Keratinocyte (primary cell): ENCODE results near the gene MICA. TPM values are rescaled to one million over a fixed set of nuclear protein-coding genes. Genes with fewer than 3 reads are reported as not detected.

Experiments
- DNase-seq: peaks from one replicate; pipeline ENCODE4 v3.0.0-alpha.2; 2011; ENCODE audit warnings: low read depth, missing footprints, low spot score
- FAIRE-seq: peaks from 2 replicates; lab custom pipeline; 2011; peaks lifted over from hg19 to GRCh38; lab: Jason Lieb, UNC
- H2AFZ ChIP-seq: 2 replicates; pipeline ENCODE4 v1.6.0; 2012; ENCODE audit warnings: low read length, control low read depth, inconsistent platforms; ENCODE audit not compliant: control insufficient read depth
- H3K27ac ChIP-seq: 2 replicates; pipeline ENCODE4 v1.5.1; 2011; ENCODE audit warnings: low read length; ENCODE audit not compliant: control insufficient read depth, insufficient read depth
- H3K27me3 ChIP-seq: 3 replicates; pipeline ENCODE4 v1.6.0; 2011; ENCODE audit warnings: low read length; ENCODE audit not compliant: control insufficient read depth, insufficient read depth; ENCODE audit errors: extremely low read depth
- H3K36me3 ChIP-seq, 2 experiments: 2 replicates in 1 of 2; 3 replicates in 1 of 2; pipeline ENCODE4 v1.5.1; 2011; ENCODE audit warnings: low read length in 2 of 2, mild to moderate bottlenecking in 1 of 2; ENCODE audit not compliant: control insufficient read depth in 2 of 2, insufficient read depth in 2 of 2; ENCODE audit errors: extremely low read depth in 1 of 2
- H3K4me1 ChIP-seq: 3 replicates; pipeline ENCODE4 v1.5.1; 2011; ENCODE audit warnings: low read length; ENCODE audit not compliant: control insufficient read depth, insufficient read depth; ENCODE audit errors: extremely low read depth
- H3K4me2 ChIP-seq: 3 replicates; pipeline ENCODE4 v1.6.0; 2011; ENCODE audit warnings: low read depth, low read length; ENCODE audit not compliant: control insufficient read depth, insufficient read depth; ENCODE audit errors: extremely low read depth
- H3K4me3 ChIP-seq, 3 experiments: fragments of 200-600 bp in 1 of 3; sonication (generic) in 1 of 3; 2 replicates in 2 of 3; 3 replicates in 1 of 3; pipeline ENCODE4 v1.5.1; 2011 to 2016; ENCODE audit warnings: low read length in 3 of 3, mild to moderate bottlenecking in 3 of 3, control low read depth in 2 of 3, inconsistent platforms in 1 of 3, low read depth in 1 of 3, mixed read lengths in 1 of 3, mixed run types in 1 of 3, moderate library complexity in 1 of 3; ENCODE audit not compliant: control insufficient read depth in 2 of 3, insufficient read depth in 2 of 3; ENCODE audit errors: extremely low read depth in 1 of 3
- H3K79me2 ChIP-seq: 2 replicates; pipeline ENCODE4 v1.6.0; 2012; ENCODE audit warnings: low read length; ENCODE audit not compliant: control insufficient read depth, insufficient read depth
- H3K9ac ChIP-seq: 3 replicates; pipeline ENCODE4 v1.6.0; 2011; ENCODE audit warnings: low read length; ENCODE audit not compliant: control insufficient read depth, insufficient read depth; ENCODE audit errors: extremely low read depth
- H3K9me1 ChIP-seq: 3 replicates; pipeline ENCODE4 v1.6.0; 2011; ENCODE audit warnings: low read length; ENCODE audit not compliant: control insufficient read depth, insufficient read depth; ENCODE audit errors: extremely low read depth
- H3K9me3 ChIP-seq: 2 replicates; pipeline ENCODE4 v1.5.1; 2012; ENCODE audit warnings: low read depth, low read length; ENCODE audit not compliant: control insufficient read depth
- H4K20me1 ChIP-seq: 3 replicates; pipeline ENCODE4 v1.6.0; 2011; ENCODE audit warnings: low read length; ENCODE audit not compliant: control insufficient read depth, insufficient read depth; ENCODE audit errors: extremely low read depth
- EZH2 ChIP-seq: IDR thresholded peaks from one replicate; pipeline ENCODE4 v1.6.1; 2012; ENCODE audit warnings: inconsistent platforms, mild to moderate bottlenecking, low read length, moderate library complexity
- dilution Hi-C: fragments of 300-500 bp; cut with MboI; formaldehyde crosslinking; loops from one replicate; pipeline ENCODE4 v1.7.0; 2020; ENCODE audit warnings: low sequenced_read_pairs; ENCODE audit not compliant: extremely low pct_ligation_motif_present
- polyA plus RNA-seq, 5 experiments: library from polyadenylated mRNA; depleted of rRNA in 3 of 5; stranded (reverse) in 3 of 5; stranded (forward) in 1 of 5; unstranded in 1 of 5; fragments of >200 nt; gene quantifications; 1 replicate in 1 of 5; 2 replicates in 3 of 5; 3 replicates in 1 of 5; pipeline versions ENCODE4 v1.2.1 to v1.2.3, GENCODE V29; 2011 to 2012; ENCODE audit warnings: missing spikeins in 2 of 5, low read depth in 1 of 5, low replicate concordance in 1 of 5
- TF ChIP-seq, protein P1 (sequence below), 3 experiments: IDR thresholded peaks in 1 of 3; conservative IDR thresholded peaks in 1 of 3; optimal IDR thresholded peaks in 1 of 3; 2 replicates in 2 of 3; 3 replicates in 1 of 3; pipeline versions ENCODE3 to v1.5.1; 2011; ENCODE audit warnings: low read length in 3 of 3, mild to moderate bottlenecking in 3 of 3, moderate library complexity in 2 of 3, control low read depth in 1 of 3, inconsistent platforms in 1 of 3; ENCODE audit not compliant: insufficient read depth in 2 of 3; ENCODE audit errors: extremely low read depth in 1 of 3

Gene MICA
- polyA plus RNA-seq, 1 donor (not counting 4 experiments of a cell fraction or from before 2014, with no cell fraction given), result 59.9 TPM

DNA sequence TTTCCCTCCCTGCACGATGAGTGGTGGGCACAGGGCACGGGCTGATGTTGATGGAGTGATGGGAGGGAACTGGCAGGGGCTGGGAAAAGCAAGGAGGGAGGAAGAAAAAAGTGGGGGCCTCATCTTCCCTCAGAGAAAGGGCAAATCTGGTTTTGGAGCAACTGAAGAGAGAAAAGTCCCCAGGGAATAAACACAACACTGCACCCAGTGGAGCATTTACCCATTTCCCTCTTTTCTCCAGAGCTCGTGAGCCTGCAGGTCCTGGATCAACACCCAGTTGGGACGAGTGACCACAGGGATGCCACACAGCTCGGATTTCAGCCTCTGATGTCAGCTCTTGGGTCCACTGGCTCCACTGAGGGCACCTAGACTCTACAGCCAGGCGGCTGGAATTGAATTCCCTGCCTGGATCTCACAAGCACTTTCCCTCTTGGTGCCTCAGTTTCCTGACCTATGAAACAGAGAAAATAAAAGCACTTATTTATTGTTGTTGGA lies 11.4 kb downstream of the MICA start:
- H3K36me3 ChIP-seq, result peaks cover 45 to 49% of the 10 kb centered on the region in 2 experiments
- dilution Hi-C loops, result no loop called here
- H3K27ac ChIP-seq, result no peak overlapping the region
- peaks cover 21% of the 10 kb centered on the region for H4K20me1 ChIP-seq
- no peak for DNase-seq
- FAIRE-seq, result no peak
- no peak overlapping the region for H3K4me3 ChIP-seq
- H3K9me1 ChIP-seq, result peaks cover 3% of the 10 kb centered on the region
- no peak overlapping the region for H2AFZ ChIP-seq
- no peaks in the 10 kb centered on the region for H3K9me3 ChIP-seq
- H3K4me2 ChIP-seq, result no peak overlapping the region
- peaks cover 37% of the 10 kb centered on the region for H3K79me2 ChIP-seq
- no peaks in the 10 kb centered on the region for H3K27me3 ChIP-seq
- no peak for TF ChIP-seq EZH2
- TF ChIP-seq, protein P1, sequence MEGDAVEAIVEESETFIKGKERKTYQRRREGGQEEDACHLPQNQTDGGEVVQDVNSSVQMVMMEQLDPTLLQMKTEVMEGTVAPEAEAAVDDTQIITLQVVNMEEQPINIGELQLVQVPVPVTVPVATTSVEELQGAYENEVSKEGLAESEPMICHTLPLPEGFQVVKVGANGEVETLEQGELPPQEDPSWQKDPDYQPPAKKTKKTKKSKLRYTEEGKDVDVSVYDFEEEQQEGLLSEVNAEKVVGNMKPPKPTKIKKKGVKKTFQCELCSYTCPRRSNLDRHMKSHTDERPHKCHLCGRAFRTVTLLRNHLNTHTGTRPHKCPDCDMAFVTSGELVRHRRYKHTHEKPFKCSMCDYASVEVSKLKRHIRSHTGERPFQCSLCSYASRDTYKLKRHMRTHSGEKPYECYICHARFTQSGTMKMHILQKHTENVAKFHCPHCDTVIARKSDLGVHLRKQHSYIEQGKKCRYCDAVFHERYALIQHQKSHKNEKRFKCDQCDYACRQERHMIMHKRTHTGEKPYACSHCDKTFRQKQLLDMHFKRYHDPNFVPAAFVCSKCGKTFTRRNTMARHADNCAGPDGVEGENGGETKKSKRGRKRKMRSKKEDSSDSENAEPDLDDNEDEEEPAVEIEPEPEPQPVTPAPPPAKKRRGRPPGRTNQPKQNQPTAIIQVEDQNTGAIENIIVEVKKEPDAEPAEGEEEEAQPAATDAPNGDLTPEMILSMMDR (optimal IDR thresholded peaks at IDR 0.05 in 1 of 3, IDR thresholded peaks at IDR 0.05 in 1 of 3, conservative IDR thresholded peaks at IDR 0.05 in 1 of 3; ENCODE audit: extremely low read depth in 1 of 3, insufficient read depth in 2 of 3, low read length in 3 of 3), result no peak
- H3K4me1 ChIP-seq, result no peaks in the 10 kb centered on the region
- H3K9ac ChIP-seq, result no peak overlapping the region

DNA sequence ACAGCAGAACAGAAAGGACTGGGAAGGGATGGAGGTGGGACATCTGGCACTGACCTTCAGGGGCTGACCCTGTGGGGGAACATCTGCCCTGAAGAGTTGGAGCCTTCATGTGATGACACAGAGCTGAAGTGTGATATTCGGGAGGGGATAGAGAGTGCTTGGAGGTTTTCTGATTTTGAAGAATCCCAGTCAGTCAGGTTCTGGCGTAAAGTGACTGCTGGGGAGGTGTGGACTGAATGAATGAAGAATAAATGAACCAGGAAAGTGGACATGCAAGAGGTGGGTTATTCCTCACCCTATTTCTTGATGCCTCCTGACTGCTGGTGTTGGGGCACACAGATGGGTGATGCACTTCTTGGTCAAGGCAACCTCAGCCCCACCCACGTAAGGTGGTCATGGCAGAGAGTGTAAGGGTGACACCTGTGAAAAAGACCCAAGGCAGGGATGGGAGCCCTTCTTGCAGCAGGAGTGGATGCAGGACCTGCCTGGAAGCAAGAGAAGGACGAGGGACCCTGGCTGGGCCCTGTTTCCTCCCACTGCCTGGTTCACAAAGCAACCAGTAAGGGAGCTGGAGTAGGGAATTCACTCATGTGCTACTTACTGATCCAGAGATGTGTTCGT lies 13.1 kb downstream of the MICA start:
- H3K9ac ChIP-seq, result no peak overlapping the region
- FAIRE-seq (no peak), DNase-seq (no peak)
- no peaks in the 10 kb centered on the region for H3K4me1 ChIP-seq
- peaks cover 37 to 38% of the 10 kb centered on the region in 2 experiments for H3K36me3 ChIP-seq
- no peak overlapping the region for H3K4me3 ChIP-seq
- peaks cover 2% of the 10 kb centered on the region for H3K9me1 ChIP-seq
- H3K79me2 ChIP-seq, result peaks cover 21% of the 10 kb centered on the region
- peaks cover 9% of the 10 kb centered on the region for H4K20me1 ChIP-seq
- H3K9me3 ChIP-seq, result no peaks in the 10 kb centered on the region
- dilution Hi-C loops, result no loop called here
- H3K27me3 ChIP-seq, result no peaks in the 10 kb centered on the region
- no peak overlapping the region for H2AFZ ChIP-seq
- no peak overlapping the region for H3K4me2 ChIP-seq
- no peak for TF ChIP-seq EZH2
- TF ChIP-seq, protein P1 (optimal IDR thresholded peaks at IDR 0.05 in 1 of 3, IDR thresholded peaks at IDR 0.05 in 1 of 3, conservative IDR thresholded peaks at IDR 0.05 in 1 of 3; ENCODE audit: extremely low read depth in 1 of 3, insufficient read depth in 2 of 3, low read length in 3 of 3), result no peak
- H3K27ac ChIP-seq, result no peak overlapping the region
